Keratinocyte (primary cell): Measurements from ENCODE around the gene MID1. TPM values are rescaled to one million over a fixed set of nuclear protein-coding genes. Genes with fewer than 3 reads are reported as not detected.

Experiments used
- DNase-seq: peaks from one replicate; pipeline ENCODE4 v3.0.0-alpha.2; 2011; ENCODE audit warnings: low read depth, missing footprints, low spot score
- FAIRE-seq: peaks from 2 replicates; lab custom pipeline; 2011; peaks lifted over from hg19 to GRCh38; lab: Jason Lieb, UNC
- H2AFZ ChIP-seq: 2 replicates; pipeline ENCODE4 v1.6.0; 2012; ENCODE audit warnings: low read length, control low read depth, inconsistent platforms; ENCODE audit not compliant: control insufficient read depth
- H3K27ac ChIP-seq: 2 replicates; pipeline ENCODE4 v1.5.1; 2011; ENCODE audit warnings: low read length; ENCODE audit not compliant: control insufficient read depth, insufficient read depth
- H3K27me3 ChIP-seq: 3 replicates; pipeline ENCODE4 v1.6.0; 2011; ENCODE audit warnings: low read length; ENCODE audit not compliant: control insufficient read depth, insufficient read depth; ENCODE audit errors: extremely low read depth
- H3K36me3 ChIP-seq, 2 experiments: 2 replicates in 1 of 2; 3 replicates in 1 of 2; pipeline ENCODE4 v1.5.1; 2011; ENCODE audit warnings: low read length in 2 of 2, mild to moderate bottlenecking in 1 of 2; ENCODE audit not compliant: control insufficient read depth in 2 of 2, insufficient read depth in 2 of 2; ENCODE audit errors: extremely low read depth in 1 of 2
- H3K4me1 ChIP-seq: 3 replicates; pipeline ENCODE4 v1.5.1; 2011; ENCODE audit warnings: low read length; ENCODE audit not compliant: control insufficient read depth, insufficient read depth; ENCODE audit errors: extremely low read depth
- H3K4me2 ChIP-seq: 3 replicates; pipeline ENCODE4 v1.6.0; 2011; ENCODE audit warnings: low read depth, low read length; ENCODE audit not compliant: control insufficient read depth, insufficient read depth; ENCODE audit errors: extremely low read depth
- H3K4me3 ChIP-seq, 3 experiments: fragments of 200-600 bp in 1 of 3; sonication (generic) in 1 of 3; 2 replicates in 2 of 3; 3 replicates in 1 of 3; pipeline ENCODE4 v1.5.1; 2011 to 2016; ENCODE audit warnings: low read length in 3 of 3, mild to moderate bottlenecking in 3 of 3, control low read depth in 2 of 3, inconsistent platforms in 1 of 3, low read depth in 1 of 3, mixed read lengths in 1 of 3, mixed run types in 1 of 3, moderate library complexity in 1 of 3; ENCODE audit not compliant: control insufficient read depth in 2 of 3, insufficient read depth in 2 of 3; ENCODE audit errors: extremely low read depth in 1 of 3
- H3K79me2 ChIP-seq: 2 replicates; pipeline ENCODE4 v1.6.0; 2012; ENCODE audit warnings: low read length; ENCODE audit not compliant: control insufficient read depth, insufficient read depth
- H3K9ac ChIP-seq: 3 replicates; pipeline ENCODE4 v1.6.0; 2011; ENCODE audit warnings: low read length; ENCODE audit not compliant: control insufficient read depth, insufficient read depth; ENCODE audit errors: extremely low read depth
- H3K9me1 ChIP-seq: 3 replicates; pipeline ENCODE4 v1.6.0; 2011; ENCODE audit warnings: low read length; ENCODE audit not compliant: control insufficient read depth, insufficient read depth; ENCODE audit errors: extremely low read depth
- H3K9me3 ChIP-seq: 2 replicates; pipeline ENCODE4 v1.5.1; 2012; ENCODE audit warnings: low read depth, low read length; ENCODE audit not compliant: control insufficient read depth
- H4K20me1 ChIP-seq: 3 replicates; pipeline ENCODE4 v1.6.0; 2011; ENCODE audit warnings: low read length; ENCODE audit not compliant: control insufficient read depth, insufficient read depth; ENCODE audit errors: extremely low read depth
- CTCF ChIP-seq, 3 experiments: IDR thresholded peaks in 1 of 3; conservative IDR thresholded peaks in 1 of 3; optimal IDR thresholded peaks in 1 of 3; 2 replicates in 2 of 3; 3 replicates in 1 of 3; pipeline versions ENCODE3 to v1.5.1; 2011; ENCODE audit warnings: low read length in 3 of 3, mild to moderate bottlenecking in 3 of 3, moderate library complexity in 2 of 3, control low read depth in 1 of 3, inconsistent platforms in 1 of 3; ENCODE audit not compliant: insufficient read depth in 2 of 3; ENCODE audit errors: extremely low read depth in 1 of 3
- EZH2 ChIP-seq: IDR thresholded peaks from one replicate; pipeline ENCODE4 v1.6.1; 2012; ENCODE audit warnings: inconsistent platforms, mild to moderate bottlenecking, low read length, moderate library complexity
- dilution Hi-C: fragments of 300-500 bp; cut with MboI; formaldehyde crosslinking; loops from one replicate; pipeline ENCODE4 v1.7.0; 2020; ENCODE audit warnings: low sequenced_read_pairs; ENCODE audit not compliant: extremely low pct_ligation_motif_present
- polyA plus RNA-seq, 5 experiments: library from polyadenylated mRNA; depleted of rRNA in 3 of 5; stranded (reverse) in 3 of 5; stranded (forward) in 1 of 5; unstranded in 1 of 5; fragments of >200 nt; gene quantifications; 1 replicate in 1 of 5; 2 replicates in 3 of 5; 3 replicates in 1 of 5; pipeline versions ENCODE4 v1.2.1 to v1.2.3, GENCODE V29; 2011 to 2012; ENCODE audit warnings: missing spikeins in 2 of 5, low read depth in 1 of 5, low replicate concordance in 1 of 5

Gene MID1
- polyA plus RNA-seq, 1 donor (not counting 4 experiments of a cell fraction or from before 2014, with no cell fraction given), result 9.2 TPM

- no peak overlapping the region for H3K4me3 ChIP-seq
- H4K20me1 ChIP-seq, result no peaks in the 10 kb centered on the region
- no peaks in the 10 kb centered on the region for H3K9me1 ChIP-seq
- H3K4me1 ChIP-seq, result no peaks in the 10 kb centered on the region
- no peak overlapping the region for H3K4me2 ChIP-seq
- no peak overlapping the region for H3K9ac ChIP-seq
- DNase-seq (no peak), FAIRE-seq (no peak)
- H2AFZ ChIP-seq, result no peak overlapping the region
- no peak overlapping the region for H3K27ac ChIP-seq
- H3K9me3 ChIP-seq, result no peaks in the 10 kb centered on the region
- no peaks in the 10 kb centered on the region for H3K79me2 ChIP-seq
- no peaks in the 10 kb centered on the region for H3K36me3 ChIP-seq
- dilution Hi-C loops, result no loop called here
- no peaks in the 10 kb centered on the region for H3K27me3 ChIP-seq
- no peak for TF ChIP-seq CTCF (optimal IDR thresholded peaks at IDR 0.05 in 1 of 3, IDR thresholded peaks at IDR 0.05 in 1 of 3, conservative IDR thresholded peaks at IDR 0.05 in 1 of 3; ENCODE audit: extremely low read depth in 1 of 3, insufficient read depth in 2 of 3, low read length in 3 of 3)
- no peak for TF ChIP-seq EZH2
Observed at GRCh38 chrX:10649265-10649664, 28.9 kb upstream of the MID1 start.

- no peak overlapping the region for H3K4me3 ChIP-seq
- H3K79me2 ChIP-seq, result no peaks in the 10 kb centered on the region
- no peaks in the 10 kb centered on the region for H4K20me1 ChIP-seq
- H3K27me3 ChIP-seq, result no peaks in the 10 kb centered on the region
- H3K4me1 ChIP-seq, result no peaks in the 10 kb centered on the region
- TF ChIP-seq EZH2, result no peak
- TF ChIP-seq CTCF (optimal IDR thresholded peaks at IDR 0.05 in 1 of 3, IDR thresholded peaks at IDR 0.05 in 1 of 3, conservative IDR thresholded peaks at IDR 0.05 in 1 of 3; ENCODE audit: extremely low read depth in 1 of 3, insufficient read depth in 2 of 3, low read length in 3 of 3), result no peak
- H3K4me2 ChIP-seq, result no peak overlapping the region
- no peak overlapping the region for H2AFZ ChIP-seq
- dilution Hi-C loops, result no loop called here
- no peak overlapping the region for H3K9ac ChIP-seq
- FAIRE-seq, result no peak
- no peak overlapping the region for H3K27ac ChIP-seq
- no peak for DNase-seq
- H3K9me3 ChIP-seq, result no peaks in the 10 kb centered on the region
- no peaks in the 10 kb centered on the region for H3K36me3 ChIP-seq
- no peaks in the 10 kb centered on the region for H3K9me1 ChIP-seq
Observed at GRCh38 chrX:10648614-10649013, 28.2 kb upstream of the MID1 start.
